Panc1 (cell line): Measurements from ENCODE around the gene CHTF8.

Source experiments
- CTCF ChIP-seq: fragments of 450-650 bp; IDR thresholded peaks from 2 replicates; pipeline ENCODE4 v1.5.1; 2017; ENCODE audit warnings: mild to moderate bottlenecking
- POLR2AphosphoS5 ChIP-seq: IDR thresholded peaks from 2 replicates; pipeline ENCODE4 v1.6.1; 2012; ENCODE audit warnings: mild to moderate bottlenecking, low read depth, low read length, moderate library complexity
- SIN3A ChIP-seq: IDR thresholded peaks from 2 replicates; pipeline ENCODE4 v1.6.1; 2012; ENCODE audit warnings: low read depth, mild to moderate bottlenecking, low read length, moderate library complexity, borderline replicate concordance; ENCODE audit not compliant: insufficient read depth

GRCh38 chr16:69105501-69106361, 26.7 kb downstream of the CHTF8 start, which contains the start of gene HAS3:
- TF ChIP-seq CTCF (peak; percentile 72; the same call in 1 of the 2 replicates), SIN3A (0 out of 2 replicates have a peak, but pooled peaks have one; percentile 15), POLR2AphosphoS5 (peak; percentile 38; the same call in 1 of the 2 replicates)
